Uterus (tissue), 2 donors: ENCODE data around the gene AATF.

Experiments
- POLR2A ChIP-seq, 2 donors: fragments of 450-650 bp; IDR thresholded peaks; one replicate each; pipeline ENCODE4 v1.6.1; 2016; ENCODE audit warnings: antibody characterized with exemption in 2 of 2, mild to moderate bottlenecking in 1 of 2, moderate library complexity in 1 of 2
- TF ChIP-seq, protein P1 (sequence below), 4 experiments: fragments of 200-600 bp in 2 of 4; fragments of 450-650 bp in 2 of 4; sonication (generic) in 2 of 4; IDR thresholded peaks; one replicate each; pipeline ENCODE4 v1.5.1; 2016 to 2019; ENCODE audit warnings: antibody characterized with exemption in 4 of 4, mild to moderate bottlenecking in 2 of 4, moderate library complexity in 1 of 4

DNA sequence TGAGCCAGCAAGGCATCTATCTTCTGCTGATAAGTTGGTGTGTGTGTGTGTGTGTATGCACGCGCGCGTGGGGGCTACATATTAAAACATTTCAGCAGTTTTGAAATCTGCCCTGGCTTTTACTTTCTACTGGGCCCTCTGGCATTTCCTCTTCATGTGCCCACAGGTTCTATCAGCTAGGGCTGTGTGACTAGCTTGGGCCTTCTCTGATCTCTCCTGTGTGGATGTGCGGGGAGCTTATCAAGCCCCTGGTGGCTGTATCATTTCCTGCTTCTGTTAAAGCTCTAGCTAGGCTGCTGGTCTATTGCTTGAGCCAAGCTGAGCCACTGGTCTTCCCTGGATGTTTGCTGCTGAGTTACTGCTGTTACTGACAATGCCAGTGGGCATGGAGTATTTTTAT, 132.5 kb downstream of the AATF start:
- TF ChIP-seq, protein P1, sequence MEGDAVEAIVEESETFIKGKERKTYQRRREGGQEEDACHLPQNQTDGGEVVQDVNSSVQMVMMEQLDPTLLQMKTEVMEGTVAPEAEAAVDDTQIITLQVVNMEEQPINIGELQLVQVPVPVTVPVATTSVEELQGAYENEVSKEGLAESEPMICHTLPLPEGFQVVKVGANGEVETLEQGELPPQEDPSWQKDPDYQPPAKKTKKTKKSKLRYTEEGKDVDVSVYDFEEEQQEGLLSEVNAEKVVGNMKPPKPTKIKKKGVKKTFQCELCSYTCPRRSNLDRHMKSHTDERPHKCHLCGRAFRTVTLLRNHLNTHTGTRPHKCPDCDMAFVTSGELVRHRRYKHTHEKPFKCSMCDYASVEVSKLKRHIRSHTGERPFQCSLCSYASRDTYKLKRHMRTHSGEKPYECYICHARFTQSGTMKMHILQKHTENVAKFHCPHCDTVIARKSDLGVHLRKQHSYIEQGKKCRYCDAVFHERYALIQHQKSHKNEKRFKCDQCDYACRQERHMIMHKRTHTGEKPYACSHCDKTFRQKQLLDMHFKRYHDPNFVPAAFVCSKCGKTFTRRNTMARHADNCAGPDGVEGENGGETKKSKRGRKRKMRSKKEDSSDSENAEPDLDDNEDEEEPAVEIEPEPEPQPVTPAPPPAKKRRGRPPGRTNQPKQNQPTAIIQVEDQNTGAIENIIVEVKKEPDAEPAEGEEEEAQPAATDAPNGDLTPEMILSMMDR (IDR thresholded peaks at IDR 0.05), result no peak
- no peak for TF ChIP-seq POLR2A (IDR thresholded peaks at IDR 0.05)
